ENCODE results near the gene PAXX. TPM values are rescaled to one million over a fixed set of nuclear protein-coding genes. Genes with fewer than 3 reads are reported as not detected.
A peak's percentile ranks its signal among the peaks of the same experiment; 100 is the strongest.

The PAXX gene
- total and polyA plus RNA-seq, 9 of the 15 experiments (the other 6 are each of a cell fraction or from before 2014, with no cell fraction given): 1.2 to 175 (median 38.5) TPM

- BruUV-seq (replicated peaks): no TSS peak
- 21% methylated on average over 14 of the region's 15 CpGs for WGBS (ENCODE audit: insufficient coverage, low coverage, missing lambda C conversion rate)
- no peak overlapping the region; the same call in 1 of the 2 replicates for H3K4me2 ChIP-seq (ENCODE audit: insufficient read depth, low read length)
- peaks cover 2% of the 10 kb centered on the region for H3K9me1 ChIP-seq (ENCODE audit: control insufficient read depth, insufficient read depth, low read length)
- peaks cover 15% of the 10 kb centered on the region for H3K79me2 ChIP-seq (ENCODE audit: control insufficient read depth, insufficient read depth, low read length)
- ATAC-seq: peak; percentile 45
- FAIRE-seq: peak; percentile 90
- no peaks in the 10 kb centered on the region for H3K9me3 ChIP-seq (replicated peaks; ENCODE audit: control insufficient read depth, insufficient read depth, low read depth, low read length)
- intact Hi-C loops (cut with micrococcal nuclease) (loop anchor here (1.0 to 5.0 kb wide), 3 partner anchors 44 to 161 kb away; partner anchors contain the start of gene PAXX), in situ Hi-C loops (cut with MboI) (loop anchor here (5.0 kb wide), 1 partner anchor 89 kb away; no protein-coding TSS in a partner anchor)
- no peak overlapping the region for H2AFZ ChIP-seq (ENCODE audit: low read depth, low read length)
- no peak overlapping the region for H3K27ac ChIP-seq (ENCODE audit: extremely low read depth, low read depth, low read length)
- no peaks in the 10 kb centered on the region for H3K27me3 ChIP-seq (ENCODE audit: control insufficient read depth in 2 of 2, insufficient read depth in 2 of 2, low read length in 2 of 2)
- H3K4me3 ChIP-seq: no peak overlapping the region
- H3K36me3 ChIP-seq (ENCODE audit: control insufficient read depth, insufficient read depth, low read length): peaks cover 4% of the 10 kb centered on the region; the same call in 1 of the 3 replicates
- CTCF ChIA-PET (ENCODE audit: low intra/inter-chr PET ratio): interaction anchor here (0.8 to 3.4 kb wide), 3 partner anchors 81 to 106 kb away, joined by 3 to 47 read pairs (median 17); partner anchors contain the start of genes ABCA2 and AJM1
- H4K20me1 ChIP-seq (replicated peaks; ENCODE audit: control insufficient read depth, insufficient read depth, low read length): no peaks in the 10 kb centered on the region
- peak overlapping the region in 1 of 2 experiments; percentile 86; a peak in 2 of 4 replicates for H3K9ac ChIP-seq (ENCODE audit: insufficient read depth in 1 of 2, low read depth in 2 of 2, low read length in 2 of 2)
- POLR2A ChIA-PET: interaction anchor here (0.6 to 1.9 kb wide), 7 partner anchors 11 to 87 kb away, joined by 3 to 8 read pairs (median 4); no protein-coding TSS in a partner anchor
- DNase-seq (ENCODE audit: extremely low read depth in 1 of 4, low spot score in 3 of 4): peak in 3 of 4 experiments; percentile 38 to 81 (median 68)
- H3K4me1 ChIP-seq (replicated peaks in 1 of 2; ENCODE audit: control insufficient read depth in 2 of 2, insufficient read depth in 2 of 2, low read length in 2 of 2): peaks cover 22 to 82% of the 10 kb centered on the region in 2 experiments
- TF ChIP-seq ATF1 (CRISPR knock-in tag; IDR thresholded peaks at IDR 0.05) (no peak), ATF1 (tag; IDR thresholded peaks at IDR 0.05) (0 out of 2 replicates have a peak, but pooled peaks have one; percentile 33), ZBTB33 (CRISPR knock-in tag; IDR thresholded peaks at IDR 0.05) (peak; percentile 73; the same call in 1 of the 2 replicates), TFAP4 (CRISPR knock-in tag; IDR thresholded peaks at IDR 0.05; ENCODE audit: borderline replicate concordance) (peak; percentile 33; the same call in 1 of the 2 replicates), TEAD1 (CRISPR knock-in tag; IDR thresholded peaks at IDR 0.05) (peak in 1 of 2 experiments; percentile 63; a peak in 1 of 4 replicates), RAD21 (CRISPR knock-in tag; conservative IDR thresholded peaks at IDR 0.05 in 1 of 2, IDR thresholded peaks at IDR 0.05 in 1 of 2) (peak; percentile 84 to 85), HCFC1 (IDR thresholded peaks at IDR 0.05; ENCODE audit: low read depth, low read length) (0 out of 2 replicates have a peak, but pooled peaks have one; percentile 26), MAX (CRISPR knock-in tag; IDR thresholded peaks at IDR 0.05) (peak; percentile 36; the same call in 1 of the 2 replicates), GTF2B (IDR thresholded peaks at IDR 0.05; ENCODE audit: extremely low read depth, insufficient read length) (no peak), KDM1A (IDR thresholded peaks at IDR 0.05) (peak; percentile 66 to 80; a peak in 3 of 4 replicates), ZBTB9 (CRISPR knock-in tag; IDR thresholded peaks at IDR 0.05) (peak; percentile 85), MYNN (IDR thresholded peaks at IDR 0.05) (peak; percentile 81; the same call in 1 of the 2 replicates), MYNN (CRISPR knock-in tag; IDR thresholded peaks at IDR 0.05) (no peak), USF1 (CRISPR knock-in tag; IDR thresholded peaks at IDR 0.05) (peak; percentile 40; the same call in 1 of the 2 replicates), RB1 (IDR thresholded peaks at IDR 0.05; ENCODE audit: low read depth) (peak; percentile 52; the same call in 1 of the 2 replicates)
These were observed 44.2 kb upstream of the PAXX start for GRCh38 chr9:136947955-136948510.

Data from K562 (cell line).